K562 (cell line): ENCODE measurements around the gene GIPR. TPM values are rescaled to one million over a fixed set of nuclear protein-coding genes. Genes with fewer than 3 reads are reported as not detected.

Experiments
- ARID3B ChIP-seq: fragments of 250-450 bp; sonication (Bioruptor Pico); IDR thresholded peaks from 2 replicates; pipeline ENCODE4 v1.4.0; 2020; ENCODE audit warnings: borderline replicate concordance
- CBX3 ChIP-seq, 2 experiments: IDR thresholded peaks; 1 replicate in 1 of 2; 2 replicates in 1 of 2; pipeline ENCODE4 v1.6.1; 2012; ENCODE audit warnings: inconsistent platforms in 2 of 2, low read length in 2 of 2, borderline replicate concordance in 1 of 2, control low read depth in 1 of 2
- MYC ChIP-seq, 2 experiments: fragments of 250-450 bp in 1 of 2; sonication (Bioruptor Pico) in 1 of 2; IDR thresholded peaks; 2 replicates each; pipeline versions ENCODE4 v1.5.1 to v1.6.1; 2012 to 2021; ENCODE audit warnings: low read depth in 2 of 2, borderline replicate concordance in 1 of 2, improper control_type of control experiment in 1 of 2, low read length in 1 of 2, mild to moderate bottlenecking in 1 of 2, moderate library complexity in 1 of 2
- REST ChIP-seq, 2 experiments: fragments of 450-650 bp; formaldehyde crosslinking in 1 of 2; IDR thresholded peaks; 2 replicates each; pipeline versions ENCODE4 v1.4.0 to v1.6.1; 2014 to 2020; ENCODE audit warnings: mild to moderate bottlenecking in 2 of 2, borderline replicate concordance in 1 of 2, low read depth in 1 of 2
- ZNF407 ChIP-seq: fragments of 450-650 bp; IDR thresholded peaks from 2 replicates; pipeline ENCODE4 v1.6.1; 2016; ENCODE audit warnings: low read depth
- polyA plus RNA-seq, 8 experiments: library from polyadenylated mRNA; depleted of rRNA in 4 of 8; stranded (reverse) in 5 of 8; unstranded in 3 of 8; fragments of >200 nt; fragmentation: Nextera tagmentation in 2 of 8; fragmentation: Illumina TruSeq in 1 of 8; extraction: Ambion mirVana in 2 of 8; extraction: Trizol in 1 of 8; gene quantifications; 2 replicates each; pipeline versions ENCODE4 v1.2.1 to v1.2.3, GENCODE V29; 2011 to 2014; ENCODE audit warnings: inconsistent platforms in 1 of 8, missing spikeins in 1 of 8
- total RNA-seq, 7 experiments: library from RNA; depleted of rRNA in 6 of 7; stranded (reverse); fragments of >200 nt in 6 of 7; fragmentation: Illumina TruSeq in 2 of 7; extraction: Trizol in 2 of 7; gene quantifications; 2 replicates each; pipeline versions ENCODE4 v1.2.1 to v1.2.3, GENCODE V29; 2011 to 2021; ENCODE audit warnings: low replicate concordance in 1 of 7

GIPR gene
- total and polyA plus RNA-seq, 9 of the 15 experiments (the other 6 are each of a cell fraction or from before 2014, with no cell fraction given) = 2.2 to 26.8 (median 12.7) TPM

- TF ChIP-seq MYC (IDR thresholded peaks at IDR 0.05; ENCODE audit: low read depth, low read length) (0 out of 2 replicates have a peak, but pooled peaks have one; percentile 53), MYC (CRISPR knock-in tag; IDR thresholded peaks at IDR 0.05; ENCODE audit: borderline replicate concordance, low read depth) (no peak), REST (IDR thresholded peaks at IDR 0.05; ENCODE audit: borderline replicate concordance) (peak; percentile 19; the same call in 1 of the 2 replicates), REST (CRISPR knock-in tag; IDR thresholded peaks at IDR 0.05; ENCODE audit: low read depth) (no peak), ZNF407 (peak; percentile 35; the same call in 1 of the 2 replicates), CBX3 (IDR thresholded peaks at IDR 0.05; ENCODE audit: borderline replicate concordance in 1 of 2, low read length in 2 of 2) (no peak; a peak in 1 of 3 replicates), ARID3B (CRISPR knock-in tag) (no peak)
Measured at GRCh38 chr19:45730368-45731288, 62.6 kb downstream of the GIPR start, which contains the start of gene FBXO46 (continued).
